HPDE6-E6E7 (cell line): ENCODE measurements around the gene SF3A2.
A peak's percentile ranks its signal among the peaks of the same experiment; 100 is the strongest.

Source experiments
- DNase-seq: peaks from one replicate; pipeline ENCODE4 v3.0.0; 2011; ENCODE audit warnings: missing footprints; ENCODE audit errors: extremely low spot score

The SF3A2 gene

GRCh38 chr19:2207991-2208860 is 28.4 kb upstream of the SF3A2 start:
- DNase-seq: peak; percentile 19

- no peak for DNase-seq
Measured at GRCh38 chr19:2208975-2209374, 27.6 kb upstream of the SF3A2 start.

- no peak for DNase-seq
Measured at GRCh38 chr19:2209408-2209807, 27.2 kb upstream of the SF3A2 start.

- no peak for DNase-seq
Measured at GRCh38 chr19:2210206-2210605, 26.4 kb upstream of the SF3A2 start.

GRCh38 chr19:2210987-2211740 is 25.5 kb upstream of the SF3A2 start:
- no peak for DNase-seq

GRCh38 chr19:2212861-2213711 is 23.5 kb upstream of the SF3A2 start:
- no peak for DNase-seq

GRCh38 chr19:2213799-2214198 is 22.8 kb upstream of the SF3A2 start:
- no peak for DNase-seq

- no peak for DNase-seq
Measured at GRCh38 chr19:2214251-2214650, 22.4 kb upstream of the SF3A2 start.

GRCh38 chr19:2215281-2215751 is 21.3 kb upstream of the SF3A2 start:
- no peak for DNase-seq

GRCh38 chr19:2216361-2217225 is 20.0 kb upstream of the SF3A2 start:
- no peak for DNase-seq

GRCh38 chr19:2217591-2217990 is 19.0 kb upstream of the SF3A2 start:
- no peak for DNase-seq

GRCh38 chr19:2219726-2220125 is 16.9 kb upstream of the SF3A2 start:
- DNase-seq: no peak

- DNase-seq: no peak
Measured at GRCh38 chr19:2221250-2221831, 15.3 kb upstream of the SF3A2 start.

GRCh38 chr19:2221918-2222317 is 14.7 kb upstream of the SF3A2 start:
- DNase-seq: no peak

- no peak for DNase-seq
Measured at GRCh38 chr19:2223391-2223790, 13.2 kb upstream of the SF3A2 start.

- no peak for DNase-seq
Measured at GRCh38 chr19:2223959-2224358, 12.7 kb upstream of the SF3A2 start.

- DNase-seq: no peak
Measured at GRCh38 chr19:2224754-2225349, 11.8 kb upstream of the SF3A2 start.

GRCh38 chr19:2225415-2226050 is 11.1 kb upstream of the SF3A2 start:
- no peak for DNase-seq

GRCh38 chr19:2226051-2226839 is 10.4 kb upstream of the SF3A2 start:
- DNase-seq: no peak
